Mesothelial cell of epicardium (in vitro differentiated cells): Measurements from ENCODE around the gene BUB1B. TPM values are rescaled to one million over a fixed set of nuclear protein-coding genes. Genes with fewer than 3 reads are reported as not detected.

ENCODE experiments used
- DNase-seq, 2 experiments: peaks; one replicate each; pipeline ENCODE4 v3.0.0; 2021; ENCODE audit warnings: low spot score in 2 of 2; ENCODE audit not compliant: unreplicated experiment in 2 of 2
- H3K27ac Mint-ChIP-seq: 2 replicates; pipeline ENCODE4 v1.8.0; 2021; ENCODE audit warnings: mixed read lengths
- H3K27me3 Mint-ChIP-seq: 2 replicates; pipeline ENCODE4 v1.8.0; 2021; ENCODE audit warnings: low read depth, mixed read lengths
- H3K36me3 Mint-ChIP-seq: 2 replicates; pipeline ENCODE4 v1.8.0; 2021; ENCODE audit warnings: mixed read lengths
- H3K4me1 Mint-ChIP-seq: 2 replicates; pipeline ENCODE4 v1.8.0; 2021; ENCODE audit warnings: mixed read lengths
- H3K4me3 Mint-ChIP-seq: 2 replicates; pipeline ENCODE4 v1.8.0; 2021; ENCODE audit warnings: mild to moderate bottlenecking, moderate library complexity, mixed read lengths
- H3K9me3 Mint-ChIP-seq: 2 replicates; pipeline ENCODE4 v1.8.0; 2021; ENCODE audit warnings: mixed read lengths
- total RNA-seq: library from RNA; stranded (reverse); gene quantifications from 3 replicates; pipeline ENCODE4 v1.2.1, GENCODE V29; 2021
- TF ChIP-seq, protein P1 (sequence below): fragments of 200-600 bp; sonication (generic); IDR thresholded peaks from one replicate; pipeline ENCODE4 v1.5.0; 2021; ENCODE audit warnings: antibody characterized with exemption; ENCODE audit not compliant: unreplicated experiment

The BUB1B gene
- total RNA-seq, 1 donor from 2014 or later = 35.5 TPM

DNA sequence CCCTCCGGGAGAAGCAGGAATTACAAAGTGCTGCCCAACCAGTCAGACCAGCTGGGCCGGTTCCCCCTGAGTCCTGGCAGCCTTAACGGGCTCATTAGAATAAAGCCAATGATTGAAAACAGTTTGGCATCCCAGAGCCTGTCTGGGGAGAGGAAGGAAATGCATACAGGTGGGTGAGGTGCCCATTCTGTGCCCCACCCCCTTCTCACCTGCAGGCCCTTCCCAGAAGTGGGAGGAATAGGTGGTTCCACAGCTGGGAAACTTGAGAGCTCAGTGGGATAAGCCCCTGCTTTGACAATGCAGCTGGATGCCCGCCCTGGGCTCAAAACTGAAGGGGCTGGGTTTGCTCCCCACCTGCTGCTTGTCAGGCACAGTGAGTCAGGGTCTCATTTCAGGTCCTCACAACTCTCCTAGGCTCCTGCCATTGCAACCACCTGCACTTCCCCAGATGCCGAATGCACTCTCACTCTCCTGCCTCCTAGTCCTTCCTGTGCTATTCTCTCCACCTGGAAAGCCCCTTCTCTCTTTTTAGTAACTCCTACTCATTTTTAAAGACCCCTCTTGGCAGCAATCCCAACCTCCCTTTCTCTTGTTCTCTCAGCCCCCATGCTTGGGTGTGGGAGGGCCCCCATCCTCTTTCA is 5.5 kb upstream of the BUB1B start:
- DNase-seq = peak in 1 of 2 experiments; percentile 57
- Mint-ChIP-seq H3K9me3 (no peaks in the 10 kb centered on the region), H3K4me1 (peaks cover 46% of the 10 kb centered on the region), H3K36me3 (no peaks in the 10 kb centered on the region), H3K27me3 (no peaks in the 10 kb centered on the region), H3K27ac (peak overlapping the region; percentile 95), H3K4me3 (peak overlapping the region; percentile 22)
- TF ChIP-seq, protein P1, sequence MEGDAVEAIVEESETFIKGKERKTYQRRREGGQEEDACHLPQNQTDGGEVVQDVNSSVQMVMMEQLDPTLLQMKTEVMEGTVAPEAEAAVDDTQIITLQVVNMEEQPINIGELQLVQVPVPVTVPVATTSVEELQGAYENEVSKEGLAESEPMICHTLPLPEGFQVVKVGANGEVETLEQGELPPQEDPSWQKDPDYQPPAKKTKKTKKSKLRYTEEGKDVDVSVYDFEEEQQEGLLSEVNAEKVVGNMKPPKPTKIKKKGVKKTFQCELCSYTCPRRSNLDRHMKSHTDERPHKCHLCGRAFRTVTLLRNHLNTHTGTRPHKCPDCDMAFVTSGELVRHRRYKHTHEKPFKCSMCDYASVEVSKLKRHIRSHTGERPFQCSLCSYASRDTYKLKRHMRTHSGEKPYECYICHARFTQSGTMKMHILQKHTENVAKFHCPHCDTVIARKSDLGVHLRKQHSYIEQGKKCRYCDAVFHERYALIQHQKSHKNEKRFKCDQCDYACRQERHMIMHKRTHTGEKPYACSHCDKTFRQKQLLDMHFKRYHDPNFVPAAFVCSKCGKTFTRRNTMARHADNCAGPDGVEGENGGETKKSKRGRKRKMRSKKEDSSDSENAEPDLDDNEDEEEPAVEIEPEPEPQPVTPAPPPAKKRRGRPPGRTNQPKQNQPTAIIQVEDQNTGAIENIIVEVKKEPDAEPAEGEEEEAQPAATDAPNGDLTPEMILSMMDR = no peak

DNA sequence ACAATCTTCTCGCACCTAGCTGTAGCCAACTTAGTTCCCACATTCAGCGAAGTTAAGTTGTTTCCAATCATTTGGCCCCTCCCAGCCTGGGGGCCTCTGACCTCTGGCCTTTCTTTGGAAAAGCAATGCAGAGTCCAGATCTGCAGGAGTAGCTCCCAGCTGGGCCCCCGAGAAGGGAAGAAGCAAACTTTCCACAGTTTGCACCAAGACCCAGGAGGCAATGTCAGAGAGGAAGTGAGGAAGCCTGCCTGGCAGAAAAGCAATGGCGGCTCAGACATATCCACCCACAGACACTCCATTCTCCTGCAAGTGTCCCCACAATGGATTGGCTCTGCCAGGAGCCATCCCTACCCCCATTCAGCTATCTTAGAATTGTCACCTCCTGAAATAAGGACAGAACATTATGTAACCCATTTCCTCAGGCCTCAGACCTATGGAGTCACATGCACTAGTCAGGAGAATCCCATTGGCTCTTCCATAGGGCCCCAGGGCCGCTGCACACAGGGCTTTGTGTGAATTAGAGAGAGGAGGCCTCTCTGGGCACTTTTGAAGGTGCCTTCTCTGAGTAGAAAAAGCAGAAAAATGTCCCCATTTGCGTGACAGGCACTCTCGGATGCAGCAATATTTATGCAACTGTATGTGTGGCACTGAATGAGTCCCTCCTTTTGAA is 3.0 kb upstream of the BUB1B start:
- no peaks in the 10 kb centered on the region for H3K27me3 Mint-ChIP-seq

DNA sequence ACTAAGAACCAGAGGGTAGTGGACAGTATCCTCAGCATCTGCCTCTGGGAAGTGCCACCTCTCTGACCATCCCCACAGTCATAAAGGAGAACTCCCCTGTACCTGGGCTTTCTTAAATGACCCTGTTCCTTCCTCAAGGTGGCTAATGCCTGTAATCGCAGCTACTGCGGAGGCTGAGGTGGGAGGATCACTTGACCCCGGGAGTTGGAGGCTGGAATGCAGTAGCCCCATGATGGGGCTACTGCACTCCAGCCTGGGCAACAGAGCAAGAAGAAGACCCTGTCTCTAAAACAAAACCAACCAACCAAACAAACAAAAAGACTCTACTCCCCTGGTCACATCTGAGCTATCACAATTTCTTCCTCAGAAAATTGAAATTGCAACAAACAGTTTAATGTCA is 848 bp upstream of the BUB1B start:
- no peak overlapping the region for H3K4me3 Mint-ChIP-seq
- DNase-seq = no peak
- no peaks in the 10 kb centered on the region for H3K36me3 Mint-ChIP-seq
- TF ChIP-seq, protein P1 = no peak
- no peaks in the 10 kb centered on the region for H3K9me3 Mint-ChIP-seq
- H3K27ac Mint-ChIP-seq = no peak overlapping the region
- H3K4me1 Mint-ChIP-seq = peaks cover 28% of the 10 kb centered on the region
- no peaks in the 10 kb centered on the region for H3K27me3 Mint-ChIP-seq

More for the DNA sequence above, 3.0 kb upstream of the BUB1B start:
- TF ChIP-seq, protein P1 = no peak
- Mint-ChIP-seq H3K4me3 (no peak overlapping the region), H3K27ac (no peak overlapping the region), H3K9me3 (no peaks in the 10 kb centered on the region), H3K4me1 (peaks cover 33% of the 10 kb centered on the region), H3K36me3 (no peaks in the 10 kb centered on the region)
- DNase-seq = no peak

DNA sequence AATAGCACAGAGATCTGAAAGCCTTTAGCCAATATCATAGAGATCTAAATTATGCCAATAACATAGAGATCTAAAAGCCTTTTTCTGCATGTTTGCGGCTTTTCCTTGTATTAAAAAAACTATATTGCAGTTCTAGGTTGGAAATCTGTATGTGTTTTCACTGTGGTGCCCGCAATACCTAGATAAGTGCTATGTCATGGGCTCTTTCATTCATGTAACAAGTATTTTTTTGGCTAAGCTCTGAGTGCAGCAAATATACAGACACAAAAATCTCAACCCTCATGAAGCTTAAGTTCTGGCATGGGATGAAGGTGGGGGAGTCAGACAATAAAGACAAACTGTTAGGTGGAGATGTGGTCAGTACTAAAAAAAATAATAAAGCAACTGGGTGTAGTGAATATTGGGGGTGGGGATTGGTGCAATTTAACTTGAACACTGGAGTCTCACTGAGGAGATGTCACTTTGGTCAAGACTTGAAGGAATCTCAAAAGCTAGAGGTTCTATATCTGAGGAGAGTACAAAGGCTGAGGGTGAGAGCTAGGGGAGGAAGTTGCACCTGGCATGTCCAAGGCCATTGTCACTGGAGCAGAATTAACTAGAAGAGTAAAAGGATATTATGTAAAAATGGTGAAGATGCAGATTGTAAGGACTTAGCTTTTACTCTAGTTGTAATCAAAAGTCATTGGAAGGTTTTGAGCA is 973 bp downstream of the BUB1B start:
- no peak overlapping the region for H3K27ac Mint-ChIP-seq
- DNase-seq = no peak
- H3K27me3 Mint-ChIP-seq = no peaks in the 10 kb centered on the region
- H3K4me1 Mint-ChIP-seq = peaks cover 10% of the 10 kb centered on the region
- H3K36me3 Mint-ChIP-seq = peaks cover 6% of the 10 kb centered on the region
- H3K9me3 Mint-ChIP-seq = no peaks in the 10 kb centered on the region
- TF ChIP-seq, protein P1 = no peak
- H3K4me3 Mint-ChIP-seq = no peak overlapping the region

DNA sequence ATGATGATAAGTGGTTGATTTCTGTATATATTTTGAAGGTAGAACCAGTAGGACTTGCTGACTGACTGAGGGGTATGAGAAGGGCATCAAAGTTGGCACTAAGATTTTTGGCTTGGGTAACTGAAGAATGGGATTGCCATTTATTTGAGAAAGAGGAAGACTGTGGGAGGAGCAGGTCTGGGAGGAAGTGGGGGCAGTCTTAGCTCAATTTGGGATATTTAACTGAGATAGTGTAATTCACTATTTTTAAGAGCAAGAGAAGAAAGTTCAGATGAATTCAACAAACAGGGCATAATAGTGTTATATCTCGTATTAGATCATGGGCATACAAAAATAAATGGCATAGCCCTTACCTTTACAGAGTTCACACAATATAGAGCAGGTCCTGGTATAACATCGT is 1.7 kb downstream of the BUB1B start:
- Mint-ChIP-seq H3K4me1 (peaks cover 9% of the 10 kb centered on the region), H3K27me3 (no peaks in the 10 kb centered on the region), H3K27ac (no peak overlapping the region), H3K36me3 (peaks cover 8% of the 10 kb centered on the region), H3K4me3 (no peak overlapping the region), H3K9me3 (no peaks in the 10 kb centered on the region)
- TF ChIP-seq, protein P1 = no peak
- no peak for DNase-seq
